HG03565 (cell line): ENCODE measurements around the gene PIGU.
"Not testable (repeated sequence)": the region's sequence is repeated elsewhere in the genome, so short reads cannot be mapped to it uniquely, and the experiment has no call there.

Experiments
- ATAC-seq: cut with Tn5 transposase; IDR thresholded peaks from one replicate; pipeline ENCODE4 v1.9.1; 2021; ENCODE audit warnings: mild to moderate bottlenecking, moderate library complexity; ENCODE audit not compliant: unreplicated experiment

Gene PIGU

GRCh38 chr20:34624629-34625028, 52.3 kb downstream of the PIGU start:
- ATAC-seq = no peak

DNA sequence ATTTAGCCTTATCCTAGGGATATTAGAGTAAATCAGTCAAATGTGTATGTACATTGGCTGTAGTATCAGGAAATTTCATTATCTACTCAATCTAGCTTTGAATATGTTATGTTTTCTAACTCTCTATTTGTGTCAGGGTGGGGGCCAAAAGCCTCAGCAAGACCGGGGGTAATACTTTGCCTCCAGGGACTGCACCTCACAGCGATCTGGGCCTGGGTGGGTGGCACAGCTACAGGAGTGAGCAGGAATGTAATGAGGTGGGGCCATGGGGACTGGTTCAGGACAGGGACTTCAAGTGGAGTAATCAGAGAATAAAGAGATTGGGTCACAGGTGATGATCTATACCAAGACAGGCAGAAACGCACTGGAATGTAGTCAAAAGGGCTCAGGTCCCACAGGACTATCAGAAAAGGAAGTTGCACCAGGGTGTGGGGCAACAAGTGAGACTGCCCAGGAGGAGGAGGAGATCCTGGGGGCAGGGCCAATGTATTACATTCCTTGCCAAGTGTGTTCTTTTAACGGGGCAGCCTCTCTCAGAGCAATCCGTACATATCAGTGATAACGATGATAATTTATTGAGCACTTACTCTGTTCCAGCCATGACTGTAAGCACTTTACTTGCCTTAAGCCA, 54.0 kb downstream of the PIGU start:
- ATAC-seq = no peak

DNA sequence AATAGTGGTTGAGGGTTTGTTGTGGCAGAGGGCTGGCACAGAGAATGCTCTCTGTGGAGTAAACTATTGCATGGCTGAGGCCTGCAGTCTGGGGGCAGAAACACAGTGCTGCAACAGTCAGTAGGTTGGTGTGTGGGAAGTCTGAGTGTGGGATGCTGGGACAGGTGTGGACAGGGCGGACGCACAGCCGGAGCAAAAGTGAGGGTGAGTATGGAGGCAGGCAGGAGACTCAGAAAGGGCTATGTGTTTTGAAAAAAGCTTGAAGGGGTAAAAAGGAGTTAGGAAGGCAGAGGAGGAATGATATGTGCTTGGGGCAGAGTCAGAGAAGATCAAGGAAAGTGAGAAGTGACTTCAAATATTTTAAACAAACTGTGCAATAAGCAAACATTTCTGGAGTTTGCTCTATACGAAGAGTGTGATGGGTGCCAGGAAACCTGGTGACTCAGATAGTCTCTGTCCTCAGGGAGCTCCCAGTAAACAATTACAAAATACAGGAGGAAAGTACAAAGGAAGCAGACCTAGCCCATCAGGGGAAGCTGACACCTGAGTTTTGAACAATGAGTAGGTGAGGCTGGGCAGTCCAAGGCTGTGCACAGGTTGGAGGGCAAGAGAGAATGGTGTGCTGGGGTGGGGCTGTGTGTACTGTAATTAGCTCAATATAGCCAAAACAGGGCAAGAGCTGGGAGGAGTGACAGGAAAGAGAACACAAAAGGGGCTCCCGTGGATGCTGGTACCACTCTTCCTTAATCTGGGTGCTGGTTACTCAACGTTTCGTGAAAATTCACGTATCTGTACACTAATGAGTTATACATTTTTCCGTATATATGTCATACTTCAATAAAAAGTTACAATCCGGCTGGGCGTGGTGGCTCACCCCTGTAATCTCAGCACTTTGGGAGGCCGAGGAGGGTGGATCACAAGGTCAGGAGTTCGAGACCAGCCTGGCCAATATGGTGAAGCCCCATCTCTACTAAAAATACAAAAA, 55.2 kb downstream of the PIGU start:
- no peak for ATAC-seq

DNA sequence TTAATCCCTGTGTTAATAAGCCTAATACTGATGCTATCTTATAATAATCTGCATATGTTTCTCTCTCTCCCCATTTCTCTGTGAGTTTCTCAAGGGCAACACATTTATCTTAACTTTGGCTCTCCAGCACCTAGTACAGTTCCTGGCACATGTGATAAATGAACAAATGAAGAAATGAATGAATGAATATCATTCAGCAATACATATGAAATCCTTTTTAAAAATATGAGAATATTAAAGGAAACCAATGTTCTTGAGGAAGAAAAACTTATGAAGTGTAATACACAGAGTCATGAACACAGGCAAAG, 55.9 kb downstream of the PIGU start:
- ATAC-seq = no peak

DNA sequence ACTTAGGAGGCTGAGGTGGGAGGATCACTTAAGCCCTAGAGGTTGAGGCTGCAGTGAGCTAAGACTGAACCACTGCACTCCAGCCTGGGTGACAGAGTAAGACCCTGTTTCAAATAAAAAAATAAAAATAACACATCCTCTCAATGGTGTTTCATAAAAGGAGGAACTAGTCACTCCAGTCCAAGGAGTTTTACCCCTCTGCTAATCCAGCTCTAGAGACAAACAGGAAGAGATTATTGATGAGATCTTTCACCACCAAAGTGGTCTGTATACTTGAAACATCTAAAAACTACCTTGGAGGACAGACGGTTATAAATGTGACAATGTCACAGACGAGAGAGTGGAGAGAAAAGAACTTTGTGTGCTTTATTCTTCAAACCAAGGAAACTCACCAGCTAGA, 58.2 kb downstream of the PIGU start:
- ATAC-seq = no peak

- ATAC-seq = not testable (repeated sequence)
These were observed 60.0 kb downstream of the PIGU start for GRCh38 chr20:34616913-34617312.

GRCh38 chr20:34615477-34615876, 61.4 kb downstream of the PIGU start:
- ATAC-seq = no peak

DNA sequence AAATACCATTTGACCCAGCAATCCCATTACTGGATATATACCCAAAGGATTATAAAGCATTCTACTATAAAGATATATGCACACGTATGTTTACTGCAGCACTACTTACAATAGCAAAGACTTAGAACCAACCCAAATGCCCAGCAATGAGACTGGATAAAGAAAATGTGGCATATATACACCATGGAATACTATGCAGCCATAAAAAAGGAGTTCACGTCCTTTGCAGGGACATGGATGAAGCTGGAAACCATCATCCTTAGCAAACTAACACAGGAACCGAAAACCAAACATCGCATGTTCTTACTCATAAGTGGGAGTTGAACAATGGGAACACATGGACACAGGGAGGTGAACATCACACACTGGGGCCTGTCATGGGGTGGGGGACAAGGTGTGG, 64.9 kb downstream of the PIGU start:
- not testable (repeated sequence) for ATAC-seq

- no peak for ATAC-seq
These were observed 69.8 kb downstream of the PIGU start for GRCh38 chr20:34607066-34607465.

DNA sequence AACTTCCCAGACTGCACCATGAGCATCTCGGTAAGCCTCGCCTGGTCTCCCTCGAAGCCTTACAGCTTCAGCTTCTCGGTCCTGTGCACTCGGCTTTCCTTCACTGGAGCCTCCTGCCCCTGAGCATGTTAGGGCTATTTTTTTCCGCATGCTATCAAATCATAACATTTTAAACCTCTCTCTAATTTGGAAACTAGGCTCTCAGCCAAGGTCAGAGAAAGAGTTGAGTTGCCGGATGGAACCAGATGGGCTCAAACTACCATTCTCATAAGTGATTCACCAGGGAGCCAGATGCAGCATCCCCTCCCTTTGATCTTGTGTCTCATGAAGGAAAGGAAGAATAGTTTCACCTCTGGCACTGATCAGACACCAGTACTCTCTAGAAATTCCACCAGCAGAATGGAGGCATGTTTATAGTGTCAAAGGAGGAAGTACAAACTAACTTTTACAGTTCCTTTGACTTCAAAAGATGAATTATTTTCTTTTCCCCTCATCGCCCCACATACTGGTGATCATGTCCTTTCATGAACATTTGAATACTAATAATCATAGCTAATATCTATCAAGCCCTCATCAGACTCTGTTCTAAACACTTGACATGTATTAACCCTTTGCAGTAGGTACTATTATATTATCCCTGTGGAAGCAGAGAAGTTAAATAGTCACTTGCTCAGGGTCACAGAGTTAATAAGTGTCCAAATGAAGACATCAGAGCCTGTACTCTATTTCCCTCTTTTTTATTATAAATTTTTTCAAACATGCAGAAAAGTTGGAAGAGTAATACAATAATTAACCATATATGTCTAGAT, 71.7 kb downstream of the PIGU start:
- ATAC-seq = no peak

GRCh38 chr20:34600892-34601653, 75.8 kb downstream of the PIGU start:
- ATAC-seq = no peak

DNA sequence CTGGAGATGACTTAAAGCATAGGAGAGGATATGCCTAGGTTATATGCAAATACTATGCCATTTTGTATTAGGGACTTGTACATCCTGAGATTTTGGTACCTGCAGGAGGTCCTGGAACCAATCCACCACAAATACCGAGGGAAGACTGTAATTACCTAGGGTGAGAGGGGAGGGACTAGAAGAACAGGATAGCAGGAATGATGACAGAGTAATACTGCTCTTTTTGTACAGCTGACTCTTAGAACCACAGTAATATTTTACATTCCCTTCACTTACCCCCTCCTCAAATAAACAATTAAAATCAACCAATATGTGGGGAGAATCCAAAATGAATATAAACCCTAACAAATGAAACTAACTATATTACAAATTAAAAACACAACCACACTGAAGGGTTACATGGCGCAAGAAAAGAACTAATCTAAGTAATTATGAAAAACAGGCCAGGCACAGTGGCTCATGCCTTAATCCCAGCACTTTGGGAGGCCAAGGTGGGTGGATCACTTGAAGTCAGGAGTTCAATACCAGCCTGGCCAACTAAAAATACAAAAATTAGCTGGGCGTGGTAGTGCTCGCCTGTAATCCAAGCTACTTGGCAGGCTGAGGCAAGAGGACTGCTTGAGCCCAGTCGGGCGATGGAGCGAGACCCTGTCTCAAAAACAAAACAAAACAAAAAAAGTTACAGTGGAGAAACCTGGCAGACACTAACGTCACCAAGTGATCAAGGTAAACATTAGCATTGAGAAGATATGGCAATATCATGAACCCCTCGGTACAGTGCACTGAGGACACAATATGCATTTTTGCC, 81.3 kb downstream of the PIGU start:
- ATAC-seq = no peak

DNA sequence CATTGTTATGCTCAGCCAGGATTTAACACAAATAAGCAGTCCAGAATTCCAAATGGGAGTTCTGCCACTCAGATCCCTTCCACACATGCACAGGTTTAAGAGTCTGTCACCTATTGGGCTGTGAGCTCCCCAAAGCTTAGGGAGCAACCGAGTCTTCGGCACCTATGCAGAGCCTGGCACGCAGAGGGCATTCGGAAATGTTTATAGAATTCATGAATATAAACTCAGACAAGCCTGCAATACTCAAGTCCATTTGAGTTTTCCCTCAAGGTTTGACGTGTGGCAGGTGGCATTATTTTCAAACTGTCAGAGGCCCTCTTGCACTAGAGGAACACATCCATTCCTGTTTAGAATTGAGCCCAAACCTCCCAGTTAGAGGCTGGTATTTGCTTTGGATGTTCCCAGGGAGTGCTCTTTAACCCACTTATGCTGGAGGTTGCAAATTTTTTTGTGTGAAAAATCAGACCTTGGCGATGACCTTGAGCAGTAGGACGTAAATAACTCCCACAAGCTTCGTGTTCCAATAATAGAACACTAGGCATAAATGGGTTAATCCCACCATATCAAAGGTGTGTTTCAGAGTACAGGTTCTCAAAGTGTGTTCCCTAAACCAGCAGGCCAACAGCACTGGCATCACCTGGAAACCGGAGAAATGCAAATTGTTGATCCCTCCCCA, 90.3 kb downstream of the PIGU start:
- no peak for ATAC-seq

- ATAC-seq = no peak
These were observed 91.9 kb downstream of the PIGU start for GRCh38 chr20:34585019-34585418.

- no peak for ATAC-seq
These were observed 93.3 kb downstream of the PIGU start for GRCh38 chr20:34583544-34583943.

DNA sequence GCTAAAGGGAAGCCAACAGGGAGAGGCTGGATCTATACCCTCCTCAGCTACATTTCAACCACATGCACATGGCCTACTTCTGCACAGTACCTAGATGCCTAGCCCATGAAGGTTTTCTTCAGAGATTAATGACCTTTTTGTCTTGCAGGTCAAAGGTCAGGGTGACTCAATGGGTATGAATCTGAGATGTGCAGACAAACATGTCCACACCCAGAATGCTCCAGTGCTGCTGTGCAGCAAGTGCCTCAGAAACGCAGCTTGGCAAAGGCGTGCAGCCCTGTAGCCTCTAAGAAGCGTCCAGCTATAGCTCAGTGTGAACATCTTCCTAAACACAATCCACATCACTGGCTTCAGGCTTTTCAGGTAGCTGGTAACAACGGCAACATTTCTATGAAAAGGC, 94.0 kb downstream of the PIGU start:
- no peak for ATAC-seq

- no peak for ATAC-seq
These were observed 94.7 kb downstream of the PIGU start for GRCh38 chr20:34582221-34582620.

- no peak for ATAC-seq
These were observed 95.3 kb downstream of the PIGU start for GRCh38 chr20:34581341-34582184.
